ENCODE results near the gene FAM222B.
"Not testable (repeated sequence)": the region's sequence is repeated elsewhere in the genome, so short reads cannot be mapped to it uniquely, and the experiment has no call there.

The FAM222B gene

DNA sequence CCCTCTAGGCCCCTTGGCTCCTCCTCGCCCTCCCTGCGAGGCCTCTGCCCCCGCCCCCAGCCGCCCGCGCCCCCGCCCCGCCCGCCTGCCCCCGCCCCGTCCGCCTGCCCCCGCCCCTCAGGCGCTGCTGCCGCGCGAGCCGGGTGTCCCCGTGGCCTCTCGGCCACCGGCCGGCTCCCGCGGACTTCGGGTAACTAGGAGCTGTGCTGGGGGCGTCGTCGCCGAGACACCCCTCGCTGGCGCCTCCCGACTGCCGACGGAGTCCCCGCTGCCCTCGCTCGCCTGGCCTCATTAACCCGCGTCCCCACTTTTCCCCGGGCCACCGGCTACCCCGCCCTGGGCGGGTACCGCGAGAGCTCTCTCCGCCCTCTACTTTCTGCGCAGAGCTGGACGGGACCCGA is 116.4 kb downstream of the FAM222B start, which contains the start of gene TLCD1:
Gene TLCD1 (minus strand): TSS at position 8 of the 401 bp plus-strand sequence. CDS start 136 bp downstream, outside the sequence.
- Histone ChIP-seq H3K9me3 (no peaks in the 10 kb centered on the region), H3K4me3 (peak within 1 kb of the TSS; percentile 65 to 91), H3K4me1 (peaks cover 4 to 50% (median 30%) of the 10 kb centered on the region in 4 donors), H3K27ac (peak within 1 kb of the TSS; percentile 90 to 99), H3K36me3 (peaks cover 32 to 34% (median 34%) of the 10 kb centered on the region in 3 donors), H3K27me3 (no peaks in the 10 kb centered on the region)
- intact Hi-C loops (cut with DNase I; ENCODE audit: low total_unique reads), result loop anchor here (5.0 kb wide), 1 partner anchor 171 kb away; the partner anchor contains the start of gene FLOT2
- TF ChIP-seq, protein P1, sequence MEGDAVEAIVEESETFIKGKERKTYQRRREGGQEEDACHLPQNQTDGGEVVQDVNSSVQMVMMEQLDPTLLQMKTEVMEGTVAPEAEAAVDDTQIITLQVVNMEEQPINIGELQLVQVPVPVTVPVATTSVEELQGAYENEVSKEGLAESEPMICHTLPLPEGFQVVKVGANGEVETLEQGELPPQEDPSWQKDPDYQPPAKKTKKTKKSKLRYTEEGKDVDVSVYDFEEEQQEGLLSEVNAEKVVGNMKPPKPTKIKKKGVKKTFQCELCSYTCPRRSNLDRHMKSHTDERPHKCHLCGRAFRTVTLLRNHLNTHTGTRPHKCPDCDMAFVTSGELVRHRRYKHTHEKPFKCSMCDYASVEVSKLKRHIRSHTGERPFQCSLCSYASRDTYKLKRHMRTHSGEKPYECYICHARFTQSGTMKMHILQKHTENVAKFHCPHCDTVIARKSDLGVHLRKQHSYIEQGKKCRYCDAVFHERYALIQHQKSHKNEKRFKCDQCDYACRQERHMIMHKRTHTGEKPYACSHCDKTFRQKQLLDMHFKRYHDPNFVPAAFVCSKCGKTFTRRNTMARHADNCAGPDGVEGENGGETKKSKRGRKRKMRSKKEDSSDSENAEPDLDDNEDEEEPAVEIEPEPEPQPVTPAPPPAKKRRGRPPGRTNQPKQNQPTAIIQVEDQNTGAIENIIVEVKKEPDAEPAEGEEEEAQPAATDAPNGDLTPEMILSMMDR (IDR thresholded peaks at IDR 0.05), result no peak
- DNase-seq, result peak; percentile 56 to 84

- Histone ChIP-seq H3K4me1 (peaks cover 4 to 55% (median 35%) of the 10 kb centered on the region in 4 donors), H3K36me3 (peaks cover 36 to 37% (median 37%) of the 10 kb centered on the region in 3 donors), H3K27ac (peak overlapping the region; percentile 90 to 99), H3K4me3 (peak overlapping the region; percentile 65 to 91), H3K27me3 (no peaks in the 10 kb centered on the region), H3K9me3 (no peaks in the 10 kb centered on the region)
- TF ChIP-seq, protein P1 (IDR thresholded peaks at IDR 0.05), result peak in 1 of 2 experiments; percentile 9
- peak; percentile 62 to 84 for DNase-seq
- intact Hi-C loops (cut with DNase I; ENCODE audit: low total_unique reads), result loop anchor here (5.0 kb wide), 1 partner anchor 172 kb away; the partner anchor contains the start of gene FLOT2
Measured at GRCh38 chr17:28725660-28726225, 116.8 kb downstream of the FAM222B start.

- intact Hi-C loops (cut with DNase I; ENCODE audit: low total_unique reads), result loop anchor here (5.0 kb wide), 1 partner anchor 172 kb away; the partner anchor contains the start of gene FLOT2
- Histone ChIP-seq H3K27ac (peak overlapping the region; percentile 90 to 99), H3K4me1 (peaks cover 4 to 61% (median 40%) of the 10 kb centered on the region in 4 donors)
Measured at GRCh38 chr17:28725166-28725659, 117.4 kb downstream of the FAM222B start.

GRCh38 chr17:28724500-28725165 is 118.0 kb downstream of the FAM222B start:
- no peak overlapping the region for H3K4me3 ChIP-seq
- intact Hi-C loops (cut with DNase I; ENCODE audit: low total_unique reads), result loop anchor here (5.0 kb wide), 1 partner anchor 173 kb away; the partner anchor contains the start of gene FLOT2
- DNase-seq, result no peak
- H3K9me3 ChIP-seq, result no peaks in the 10 kb centered on the region
- TF ChIP-seq, protein P1 (IDR thresholded peaks at IDR 0.05), result no peak
- H3K27ac ChIP-seq, result peak overlapping the region; percentile 90 to 99
- peaks cover 4 to 61% (median 40%) of the 10 kb centered on the region in 4 donors for H3K4me1 ChIP-seq
- H3K27me3 ChIP-seq, result no peaks in the 10 kb centered on the region
- peaks cover 36 to 38% (median 37%) of the 10 kb centered on the region in 3 donors for H3K36me3 ChIP-seq

More at GRCh38 chr17:28725166-28725659, 117.4 kb downstream of the FAM222B start:
- TF ChIP-seq, protein P1 (IDR thresholded peaks at IDR 0.05), result no peak
- Histone ChIP-seq H3K36me3 (peaks cover 36 to 38% (median 37%) of the 10 kb centered on the region in 3 donors), H3K4me3 (peak overlapping the region; percentile 65 to 91), H3K27me3 (no peaks in the 10 kb centered on the region), H3K9me3 (no peaks in the 10 kb centered on the region)
- DNase-seq, result no peak

GRCh38 chr17:28723836-28724499 is 118.6 kb downstream of the FAM222B start:
- H3K27me3 ChIP-seq; H3K9me3 ChIP-seq; H3K4me3 ChIP-seq; intact Hi-C loops (cut with DNase I; ENCODE audit: low total_unique reads); DNase-seq; H3K27ac ChIP-seq: not testable (repeated sequence)
- Histone ChIP-seq H3K36me3 (peaks cover 36 to 38% (median 37%) of the 10 kb centered on the region in 3 donors), H3K4me1 (peaks cover 4 to 59% (median 43%) of the 10 kb centered on the region in 4 donors)
